Gastroesophageal sphincter (tissue), 3 donors: Measurements from ENCODE around the gene SUGCT.

Source experiments
- CTCF ChIP-seq, 4 experiments: fragments of 200-600 bp in 2 of 4; fragments of 450-650 bp in 2 of 4; sonication (generic) in 1 of 4; IDR thresholded peaks; one replicate each; pipeline ENCODE4 v1.5.1; 2017 to 2019; ENCODE audit warnings: antibody characterized with exemption in 4 of 4, mild to moderate bottlenecking in 2 of 4, moderate library complexity in 2 of 4
- POLR2A ChIP-seq, 2 donors: fragments of 450-650 bp; IDR thresholded peaks; one replicate each; pipeline ENCODE4 v1.6.1; 2017; ENCODE audit warnings: antibody characterized with exemption in 2 of 2, mild to moderate bottlenecking in 2 of 2, moderate library complexity in 1 of 2
- POLR2AphosphoS5 ChIP-seq: sonication (generic); formaldehyde crosslinking; IDR thresholded peaks from one replicate; pipeline ENCODE4 v1.6.1; 2017; ENCODE audit warnings: antibody characterized with exemption

- TF ChIP-seq POLR2AphosphoS5 = no peak
- no peak for TF ChIP-seq CTCF (IDR thresholded peaks at IDR 0.05)
- TF ChIP-seq POLR2A (IDR thresholded peaks at IDR 0.05) = no peak
Observed at GRCh38 chr7:40656349-40656748, 521.5 kb downstream of the SUGCT start.
